HAP-1 (cell line): ENCODE measurements around the gene CDK2AP2.
"Not testable (repeated sequence)": the region's sequence is repeated elsewhere in the genome, so short reads cannot be mapped to it uniquely, and the experiment has no call there.

ENCODE experiments used
- DNase-seq, 2 experiments: peaks; one replicate each; pipeline ENCODE4 v3.0.0-alpha.2; 2016 to 2020; ENCODE audit warnings: low spot score in 2 of 2
- H3K27me3 ChIP-seq: fragments of 250-450 bp; sonication (Bioruptor Pico); 2 replicates; pipeline ENCODE4 v1.5.1; 2020; ENCODE audit warnings: low read depth, mild to moderate bottlenecking, moderate library complexity
- H3K36me3 ChIP-seq: fragments of 250-450 bp; sonication (Bioruptor Pico); replicated peaks from 2 replicates; pipeline ENCODE4 v1.5.1; 2020; ENCODE audit warnings: mild to moderate bottlenecking
- H3K4me1 ChIP-seq: fragments of 250-450 bp; sonication (Bioruptor Pico); 2 replicates; pipeline ENCODE4 v1.5.1; 2020; ENCODE audit warnings: mild to moderate bottlenecking
- H3K4me3 ChIP-seq: fragments of 250-450 bp; sonication (Bioruptor Pico); 2 replicates; pipeline ENCODE4 v1.5.1; 2020; ENCODE audit warnings: mild to moderate bottlenecking, moderate library complexity
- H3K9me3 ChIP-seq: fragments of 250-450 bp; sonication (Bioruptor Pico); 2 replicates; pipeline ENCODE4 v1.5.1; 2020; ENCODE audit warnings: mild to moderate bottlenecking, moderate library complexity
- in situ Hi-C: fragments of 300-500 bp; cut with MboI; formaldehyde crosslinking; loops from 3 replicates; pipeline ENCODE4 v1.14.3; 2020; ENCODE audit warnings: low sequenced_read_pairs, inconsistent platforms, mixed read lengths

CDK2AP2 gene

DNA sequence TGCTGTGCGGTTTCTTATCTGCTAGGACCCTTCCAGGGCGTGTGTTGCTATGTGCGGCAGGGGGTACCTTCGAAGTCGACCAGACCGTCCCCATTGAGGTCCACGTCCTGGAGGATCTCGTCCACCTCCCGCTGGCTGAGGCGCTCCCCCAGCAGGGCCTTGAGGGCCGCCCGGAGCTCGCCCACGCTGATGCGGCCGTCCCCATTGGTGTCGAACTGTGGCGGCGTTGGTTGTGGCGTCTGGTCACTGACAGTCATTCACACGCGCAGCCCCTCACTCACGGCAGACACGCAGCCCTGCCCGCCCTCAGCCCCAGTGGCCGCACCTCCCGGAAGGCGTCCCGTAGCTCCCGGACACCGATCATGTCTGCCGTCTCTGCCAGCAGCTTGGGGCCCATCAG, 11.8 kb upstream of the CDK2AP2 start:
- Histone ChIP-seq H3K9me3 (no peaks in the 10 kb centered on the region), H3K36me3 (no peaks in the 10 kb centered on the region), H3K4me1 (no peaks in the 10 kb centered on the region), H3K27me3 (no peaks in the 10 kb centered on the region), H3K4me3 (no peak overlapping the region)
- DNase-seq: no peak
- in situ Hi-C loops: no loop called here

DNA sequence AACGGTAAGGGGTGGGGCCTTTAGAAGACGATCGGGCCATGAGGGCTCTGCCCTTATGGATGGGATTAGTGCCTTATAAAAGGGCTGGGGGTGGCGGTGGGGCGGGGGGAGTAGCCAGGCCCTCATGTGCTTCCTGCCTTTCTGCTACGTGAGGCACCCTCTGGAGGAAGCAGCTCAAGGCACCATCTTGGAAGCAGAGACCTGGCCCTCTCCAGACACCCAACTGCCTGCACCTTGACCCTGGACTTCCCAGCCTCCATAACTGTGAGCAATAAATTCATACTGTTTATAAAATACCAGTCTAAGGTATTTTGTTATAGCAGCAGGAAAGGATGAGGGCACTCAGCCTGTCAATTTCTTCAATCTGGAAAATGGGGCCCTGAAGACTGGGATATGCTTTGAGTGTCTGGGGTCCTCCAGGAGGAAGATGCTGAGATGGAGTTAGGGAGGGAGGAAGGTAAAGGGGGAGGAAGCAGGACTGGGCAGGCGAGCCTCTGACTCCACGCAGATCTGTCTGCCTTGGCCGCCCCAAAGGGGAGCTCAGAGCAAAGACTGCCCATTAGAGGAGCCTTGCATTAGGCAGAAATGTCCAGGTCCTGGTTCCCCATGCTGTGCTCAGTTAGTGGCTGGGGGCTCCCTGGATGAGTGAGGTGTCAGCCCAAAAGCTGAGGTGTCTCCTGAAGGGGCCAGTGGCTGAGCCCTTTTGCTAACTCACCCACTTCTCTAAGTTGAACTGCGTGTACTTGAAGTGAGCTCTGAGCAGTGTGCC, 10.0 kb upstream of the CDK2AP2 start:
- H3K4me3 ChIP-seq: no peak overlapping the region
- H3K9me3 ChIP-seq: no peaks in the 10 kb centered on the region
- no peaks in the 10 kb centered on the region for H3K4me1 ChIP-seq
- DNase-seq: no peak
- no peaks in the 10 kb centered on the region for H3K36me3 ChIP-seq
- in situ Hi-C loops: no loop called here
- peaks cover 5% of the 10 kb centered on the region; the same call in 1 of the 2 replicates for H3K27me3 ChIP-seq

DNA sequence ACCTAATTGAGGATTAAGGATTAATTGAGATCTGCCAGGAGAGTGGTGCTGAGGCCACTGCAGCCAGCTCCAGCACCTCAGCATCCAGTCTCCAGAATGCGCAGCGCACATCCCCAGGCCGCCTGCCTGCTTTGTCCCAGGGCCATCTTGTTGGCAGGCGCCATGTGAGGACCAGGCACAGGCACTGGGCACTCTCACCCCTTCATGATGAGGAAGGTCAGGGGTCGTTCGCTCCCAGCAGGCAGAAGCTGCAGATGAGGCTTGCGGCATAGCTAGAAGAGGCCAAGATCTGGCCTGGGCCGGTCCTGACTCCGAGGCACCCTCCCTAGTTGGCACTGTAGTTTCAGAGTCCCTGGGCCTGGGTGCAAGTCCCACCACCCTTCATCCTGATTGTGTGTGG, 8.8 kb upstream of the CDK2AP2 start:
- in situ Hi-C loops: no loop called here
- H3K27me3 ChIP-seq: peaks cover 5% of the 10 kb centered on the region; the same call in 1 of the 2 replicates
- H3K4me3 ChIP-seq: no peak overlapping the region
- DNase-seq: no peak
- no peaks in the 10 kb centered on the region for H3K36me3 ChIP-seq
- H3K4me1 ChIP-seq: no peaks in the 10 kb centered on the region
- H3K9me3 ChIP-seq: no peaks in the 10 kb centered on the region

DNA sequence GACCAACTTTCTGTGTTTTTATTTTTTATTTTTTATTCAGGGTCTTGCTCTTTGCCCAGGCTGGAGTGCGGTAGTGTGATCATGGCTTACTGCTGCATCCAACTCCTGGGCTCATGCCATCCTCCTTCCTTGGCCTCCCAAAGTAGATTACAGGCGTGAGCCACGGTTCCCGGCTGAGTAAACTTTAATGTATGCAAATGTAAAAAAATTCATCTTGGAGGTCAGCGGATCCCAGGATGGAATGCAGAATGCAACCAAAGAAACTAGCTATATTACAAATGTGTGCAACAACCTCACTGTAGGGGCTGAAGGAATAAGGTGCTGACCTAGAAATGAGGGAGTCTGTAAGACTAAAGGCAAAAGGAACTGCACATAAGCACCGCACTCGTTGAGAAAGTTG, 6.2 kb upstream of the CDK2AP2 start:
- Histone ChIP-seq H3K4me1 (peaks cover under 1% of the 10 kb centered on the region; the same call in 1 of the 2 replicates), H3K27me3 (peaks cover 9% of the 10 kb centered on the region), H3K36me3 (no peaks in the 10 kb centered on the region), H3K4me3 (no peak overlapping the region), H3K9me3 (no peaks in the 10 kb centered on the region)
- DNase-seq: no peak
- in situ Hi-C loops: no loop called here

DNA sequence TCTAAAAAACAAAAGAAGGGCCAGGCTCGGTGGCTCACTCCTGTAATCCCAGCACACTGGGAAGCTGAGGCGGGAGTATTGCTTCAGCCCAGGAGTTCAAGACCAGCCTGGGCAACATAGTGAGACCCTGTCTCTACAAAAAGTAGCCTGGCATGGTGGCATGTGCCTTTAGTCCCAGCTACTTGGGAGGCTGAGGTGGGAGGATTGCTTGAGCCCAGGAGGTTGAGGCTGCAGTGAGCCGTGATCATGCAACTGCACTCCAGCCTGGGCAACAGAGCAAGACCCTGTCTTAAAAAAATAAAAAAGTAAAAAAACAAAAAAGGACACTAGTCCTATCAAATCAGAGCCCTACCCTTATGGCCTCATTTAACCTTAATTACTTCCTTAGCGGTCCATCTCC, 3.6 kb upstream of the CDK2AP2 start:
- H3K27me3 ChIP-seq, H3K4me3 ChIP-seq, in situ Hi-C loops, H3K9me3 ChIP-seq, DNase-seq, H3K36me3 ChIP-seq: not testable (repeated sequence)
- peaks cover 17% of the 10 kb centered on the region for H3K4me1 ChIP-seq

DNA sequence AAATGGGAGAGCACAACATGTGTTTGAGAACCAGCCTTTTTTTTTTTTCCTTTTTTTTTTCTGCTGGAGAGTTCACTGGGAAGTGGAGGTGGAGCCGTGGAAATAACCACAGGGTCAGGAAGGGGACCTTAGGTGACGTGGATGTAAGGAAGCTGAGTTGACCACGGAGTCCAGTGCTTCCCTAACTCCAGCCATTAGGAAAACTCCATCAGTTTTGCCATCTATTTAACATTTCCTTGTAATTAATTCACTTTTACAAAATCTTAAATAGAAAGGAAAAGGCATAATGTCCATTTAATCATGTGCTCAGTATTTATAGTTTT, 2.0 kb upstream of the CDK2AP2 start:
- in situ Hi-C loops: no loop called here
- H3K36me3 ChIP-seq: peaks cover 16% of the 10 kb centered on the region
- peaks cover 9% of the 10 kb centered on the region for H3K27me3 ChIP-seq
- no peaks in the 10 kb centered on the region for H3K9me3 ChIP-seq
- H3K4me1 ChIP-seq: peaks cover 30% of the 10 kb centered on the region
- no peak for DNase-seq
- H3K4me3 ChIP-seq: no peak overlapping the region

DNA sequence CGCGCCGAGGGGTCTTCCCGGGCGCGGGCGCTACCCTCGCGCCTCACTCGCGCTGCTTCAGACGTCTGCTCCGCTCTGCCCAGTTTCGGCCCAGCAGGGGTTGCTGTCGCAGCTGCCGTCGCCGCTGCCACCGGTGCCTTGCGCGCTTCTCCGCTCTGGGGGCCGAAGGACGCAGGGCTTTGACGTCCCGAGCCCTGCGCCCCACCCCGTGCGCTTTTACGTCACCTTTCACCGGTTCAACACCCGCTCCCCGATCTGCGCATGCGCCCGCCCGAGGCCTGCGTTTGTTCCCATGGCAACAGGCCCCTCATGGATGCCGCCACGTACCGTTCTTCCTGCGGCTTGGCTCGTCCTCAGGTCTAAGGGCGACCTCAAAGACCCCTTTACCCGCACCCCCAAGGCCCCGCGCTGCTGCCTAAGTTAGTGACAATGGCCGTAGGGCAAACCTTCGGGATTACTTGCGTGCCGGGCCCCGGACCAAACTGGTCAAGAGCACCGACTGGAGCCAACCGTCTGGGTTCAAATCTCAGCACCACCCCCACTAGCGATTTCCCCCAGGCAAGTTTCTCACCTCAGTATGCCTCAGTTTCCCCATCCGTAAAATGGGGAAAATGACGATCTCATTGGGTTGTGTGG, 642 bp upstream of the CDK2AP2 start:
- in situ Hi-C loops: no loop called here
- H3K4me3 ChIP-seq: peak overlapping the region; percentile 99
- peaks cover 6% of the 10 kb centered on the region for H3K27me3 ChIP-seq
- H3K36me3 ChIP-seq: peaks cover 16% of the 10 kb centered on the region
- H3K4me1 ChIP-seq: peaks cover 34% of the 10 kb centered on the region
- DNase-seq: peak; percentile 94 to 99
- no peaks in the 10 kb centered on the region for H3K9me3 ChIP-seq

DNA sequence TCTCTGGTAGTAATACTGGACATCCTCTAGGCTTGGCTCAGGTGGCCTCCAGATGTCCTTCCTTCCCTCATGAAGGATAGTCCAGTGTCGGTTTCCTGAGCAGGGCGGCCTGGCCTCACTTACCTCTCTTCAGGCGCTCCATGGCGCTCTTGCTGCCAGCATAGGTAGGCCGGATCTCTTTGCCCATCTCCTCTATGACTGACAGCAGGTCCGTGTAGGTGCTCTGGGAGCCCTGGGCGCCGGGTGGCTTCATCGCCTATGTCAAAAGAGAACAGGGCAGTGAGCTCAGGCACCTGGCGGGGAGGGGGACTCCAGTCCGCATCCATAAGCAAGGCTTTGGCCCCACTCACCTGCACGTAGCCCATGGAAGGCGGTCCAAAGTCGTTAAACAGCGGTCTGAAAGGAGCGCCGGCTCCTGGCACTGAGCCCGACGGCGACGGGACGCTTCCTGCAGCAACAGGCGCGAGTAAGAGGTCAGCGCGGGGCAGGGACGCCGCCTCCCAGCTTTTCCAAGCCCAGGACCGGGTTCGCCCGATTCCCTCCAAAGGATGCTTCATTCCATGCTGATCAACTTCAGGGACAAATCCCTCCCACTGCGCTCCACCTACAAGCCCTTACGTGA, 609 bp downstream of the CDK2AP2 start:
- Histone ChIP-seq H3K27me3 (peaks cover 4% of the 10 kb centered on the region; the same call in 1 of the 2 replicates), H3K9me3 (no peaks in the 10 kb centered on the region), H3K36me3 (peaks cover 16% of the 10 kb centered on the region), H3K4me3 (peak overlapping the region; percentile 99), H3K4me1 (peaks cover 35% of the 10 kb centered on the region)
- in situ Hi-C loops: no loop called here
- DNase-seq: peak; percentile 60 to 81

DNA sequence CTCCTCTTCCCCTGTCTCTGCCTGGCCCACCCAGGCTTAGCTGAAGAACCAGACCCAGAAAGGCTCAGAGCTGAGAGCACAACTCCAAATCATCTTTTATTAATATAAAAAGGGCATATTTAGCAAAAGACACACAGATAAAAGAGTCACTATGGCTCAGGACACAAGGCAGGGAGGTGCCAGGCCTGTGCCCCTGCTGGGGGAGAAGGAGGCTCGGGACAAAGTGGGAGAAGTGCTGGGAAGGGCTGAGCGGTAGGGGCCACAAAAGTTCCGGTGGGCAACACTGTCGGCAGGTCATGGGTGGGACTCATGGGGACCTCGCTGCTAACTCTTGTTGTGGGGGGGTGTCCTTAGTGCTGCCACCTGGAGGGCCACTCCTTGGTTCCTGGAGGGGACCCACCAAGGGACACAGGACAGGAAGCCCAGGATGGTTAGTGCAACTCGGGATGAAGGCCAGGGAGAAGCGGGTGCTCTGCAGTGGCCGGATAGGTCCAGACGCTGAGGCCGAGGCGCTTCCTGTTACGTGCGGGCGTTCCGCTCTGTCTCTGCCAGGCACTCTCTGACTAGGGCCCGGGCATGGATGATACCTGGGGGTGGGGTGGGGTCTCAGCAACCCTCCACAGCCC, 1.4 kb downstream of the CDK2AP2 start:
- H3K9me3 ChIP-seq: no peaks in the 10 kb centered on the region
- H3K4me1 ChIP-seq: peaks cover 35% of the 10 kb centered on the region
- peaks cover 4% of the 10 kb centered on the region; the same call in 1 of the 2 replicates for H3K27me3 ChIP-seq
- no peak overlapping the region; the same call in 1 of the 2 replicates for H3K4me3 ChIP-seq
- in situ Hi-C loops: no loop called here
- peak in 1 of 2 experiments; percentile 8 for DNase-seq
- peaks cover 23% of the 10 kb centered on the region for H3K36me3 ChIP-seq

DNA sequence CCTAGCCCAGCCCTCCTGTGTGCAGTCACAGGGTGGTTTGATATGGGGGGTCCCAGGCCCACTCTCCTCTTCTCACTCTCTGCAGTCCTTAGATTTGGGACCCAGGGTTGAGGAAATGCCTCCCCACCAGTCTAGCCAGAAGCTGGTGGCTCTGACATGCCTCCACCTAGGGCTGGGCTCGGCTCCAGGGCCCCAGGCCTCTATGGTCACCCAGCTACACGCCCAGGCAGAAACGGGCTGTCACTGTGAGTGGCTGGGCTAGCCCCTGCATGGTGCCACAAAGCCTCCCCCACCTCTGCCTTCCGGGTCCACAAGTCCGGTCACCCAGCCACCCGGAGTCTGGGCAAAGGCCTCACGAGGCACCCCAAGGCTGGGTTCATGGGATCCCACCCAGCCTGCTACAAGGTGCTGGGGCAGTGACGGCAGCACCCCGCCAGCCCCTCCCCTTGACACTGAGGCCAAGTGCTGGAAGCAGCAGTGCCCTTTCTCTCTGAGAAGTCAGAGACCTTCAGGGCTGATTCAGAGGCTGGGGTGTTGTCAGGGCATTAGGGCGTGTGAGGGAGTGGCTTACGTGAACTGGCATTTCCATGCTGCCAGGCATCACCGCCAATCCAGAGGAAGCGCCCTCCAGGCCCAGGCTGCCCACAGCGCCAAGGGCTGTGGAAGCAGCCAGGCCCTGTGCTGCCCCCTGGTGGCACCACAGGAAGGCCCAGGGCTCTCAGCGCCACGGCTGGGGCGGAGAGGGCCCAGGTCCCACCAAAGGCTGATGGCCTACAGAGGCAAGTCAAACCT, 2.2 kb downstream of the CDK2AP2 start:
- peaks cover 25% of the 10 kb centered on the region for H3K36me3 ChIP-seq
- DNase-seq: peak; percentile 52 to 89
- H3K27me3 ChIP-seq: peaks cover 4% of the 10 kb centered on the region; the same call in 1 of the 2 replicates
- H3K9me3 ChIP-seq: no peaks in the 10 kb centered on the region
- in situ Hi-C loops: no loop called here
- H3K4me1 ChIP-seq: peaks cover 35% of the 10 kb centered on the region
- H3K4me3 ChIP-seq: peak overlapping the region; percentile 68

DNA sequence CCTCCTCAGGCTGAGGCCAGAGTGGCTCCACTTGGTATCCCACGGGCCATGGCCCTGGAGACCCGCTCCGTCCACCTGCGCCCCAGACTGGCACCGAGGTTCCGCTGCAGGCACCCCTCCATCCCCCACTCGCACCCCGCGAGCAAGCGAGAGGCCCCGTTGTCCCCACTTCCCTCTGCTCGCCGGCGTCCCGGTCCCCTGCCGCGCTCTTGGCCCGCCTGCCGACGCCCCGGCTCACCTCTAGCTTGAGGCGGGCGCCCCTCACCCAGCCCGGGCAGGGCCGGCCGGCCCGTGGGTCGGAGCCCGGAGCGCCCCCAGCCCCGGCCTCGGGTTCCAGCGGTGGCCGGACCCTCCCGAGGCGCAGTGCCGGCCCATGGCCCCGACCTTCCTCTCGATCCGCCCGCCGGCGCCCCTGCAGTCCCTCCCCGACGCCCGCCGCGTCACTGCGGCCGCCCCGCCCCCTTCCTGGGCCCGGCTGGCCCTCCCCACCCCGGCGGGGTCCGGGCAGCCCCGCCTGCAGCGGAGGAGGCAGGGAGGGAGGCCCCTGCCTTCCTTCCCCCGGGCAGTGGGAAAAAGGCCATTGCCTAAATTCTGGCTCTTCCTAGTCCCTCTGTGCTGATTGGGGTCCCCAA, 2.9 kb downstream of the CDK2AP2 start, which contains the start of gene PITPNM1:
PITPNM1 (minus strand) TSS at position 414 of the 632 bp plus-strand sequence. CDS start 1,183 bp downstream, outside the sequence.
- Histone ChIP-seq H3K27me3 (no peaks in the 10 kb centered on the region), H3K9me3 (no peaks in the 10 kb centered on the region), H3K36me3 (peaks cover 29% of the 10 kb centered on the region), H3K4me1 (peaks cover 35% of the 10 kb centered on the region), H3K4me3 (peak within 1 kb of the TSS; percentile 68)
- DNase-seq: peak; percentile 55 to 84
- in situ Hi-C loops: no loop called here

DNA sequence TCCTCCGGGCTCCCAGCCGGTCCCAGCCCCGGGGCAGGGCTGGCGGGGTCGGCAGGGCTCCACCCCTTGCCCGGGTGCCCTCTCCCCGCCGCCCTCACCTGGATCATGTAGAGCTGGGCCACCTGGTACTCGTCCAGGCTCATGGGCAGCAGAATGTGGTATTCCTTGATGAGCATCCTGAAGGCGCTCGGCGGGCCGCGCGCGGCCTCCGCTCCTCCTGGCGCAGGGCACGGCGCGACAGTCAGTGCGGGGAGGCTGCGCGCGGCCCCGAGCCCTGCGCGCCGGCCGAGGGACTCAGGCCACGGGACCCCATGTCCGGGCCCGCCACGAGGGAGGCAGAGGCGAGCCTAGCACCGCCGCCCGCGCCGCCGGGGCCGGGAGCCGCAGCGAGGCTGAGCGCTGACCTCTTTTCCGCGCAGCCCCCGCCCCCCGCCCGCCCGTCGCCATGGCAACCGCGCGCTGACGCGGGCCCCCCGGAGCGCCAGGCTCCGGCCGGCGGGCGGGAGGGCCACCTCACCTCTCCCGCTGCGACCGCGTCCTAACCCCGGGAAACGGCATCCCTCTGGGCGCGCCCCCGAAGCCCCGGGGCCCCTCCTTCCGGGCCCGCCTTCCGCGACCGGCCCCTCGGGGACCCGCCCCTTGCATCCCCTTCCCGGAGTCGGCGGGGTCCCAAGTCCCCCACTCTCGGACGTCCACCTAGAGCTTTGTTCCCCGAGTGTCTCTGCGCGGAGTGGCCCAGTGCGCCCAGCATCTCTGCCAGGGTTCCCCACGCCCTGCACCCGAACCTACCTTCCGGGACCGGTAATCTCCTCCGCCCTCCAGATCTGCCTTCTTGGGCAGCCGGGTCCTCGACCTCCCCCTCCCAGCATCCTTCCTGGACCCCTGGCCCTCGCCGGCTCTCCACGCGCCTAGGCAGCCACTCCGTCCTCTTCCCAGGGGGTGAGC, 3.7 kb downstream of the CDK2AP2 start:
- peaks cover 29% of the 10 kb centered on the region for H3K36me3 ChIP-seq
- H3K4me1 ChIP-seq: peaks cover 35% of the 10 kb centered on the region
- peak in 1 of 2 experiments; percentile 66 for DNase-seq
- H3K27me3 ChIP-seq: no peaks in the 10 kb centered on the region
- in situ Hi-C loops: no loop called here
- H3K4me3 ChIP-seq: peak overlapping the region; percentile 68
- H3K9me3 ChIP-seq: no peaks in the 10 kb centered on the region
